Upper lobe of left lung (tissue), 4 donors: ENCODE data around the gene BRAT1.
"Not testable (repeated sequence)": the region's sequence is repeated elsewhere in the genome, so short reads cannot be mapped to it uniquely, and the experiment has no call there.

Experiments used
- CTCF ChIP-seq, 6 experiments: fragments of 450-650 bp in 4 of 6; fragments of 200-600 bp in 2 of 6; sonication (generic) in 2 of 6; IDR thresholded peaks; one replicate each; pipeline ENCODE4 v1.5.1; 2016 to 2019; ENCODE audit warnings: antibody characterized with exemption in 6 of 6
- EP300 ChIP-seq, 4 donors: sonication (generic); formaldehyde crosslinking; IDR thresholded peaks; one replicate each; pipeline ENCODE4 v1.5.1; 2017; ENCODE audit warnings: antibody characterized with exemption in 4 of 4, control low read depth in 2 of 4
- POLR2A ChIP-seq, 4 donors: fragments of 450-650 bp; IDR thresholded peaks; one replicate each; pipeline ENCODE4 v1.5.1; 2016 to 2017; ENCODE audit warnings: antibody characterized with exemption in 4 of 4, mild to moderate bottlenecking in 2 of 4
- POLR2AphosphoS5 ChIP-seq, 2 donors: sonication (generic); formaldehyde crosslinking; IDR thresholded peaks; one replicate each; pipeline ENCODE4 v1.5.1; 2017; ENCODE audit warnings: antibody characterized with exemption in 2 of 2

- not testable (repeated sequence) for TF ChIP-seq POLR2AphosphoS5, POLR2A, CTCF, EP300 (IDR thresholded peaks at IDR 0.05)
Measured at GRCh38 chr7:2589941-2590340, 34.6 kb upstream of the BRAT1 start.
